Karpas-422 (cell line): ENCODE data around the gene SLC36A4. TPM values are rescaled to one million over a fixed set of nuclear protein-coding genes. Genes with fewer than 3 reads are reported as not detected.
A peak's percentile ranks its signal among the peaks of the same experiment; 100 is the strongest.

Experiments
- DNase-seq: peaks from one replicate; pipeline ENCODE4 v3.0.0-alpha.2; 2015
- H2AFZ ChIP-seq: fragments of 200-600 bp; sonication (generic); 2 replicates; pipeline ENCODE4 v1.6.1; 2014; ENCODE audit warnings: antibody characterized with exemption, low read length, mixed read lengths
- H3K27ac ChIP-seq: fragments of 200-600 bp; sonication (generic); 2 replicates; pipeline ENCODE4 v1.5.1; 2014; ENCODE audit warnings: mild to moderate bottlenecking, low read length, moderate library complexity
- H3K27me3 ChIP-seq: fragments of 200-600 bp; sonication (generic); 2 replicates; pipeline ENCODE4 v1.6.1; 2014; ENCODE audit warnings: low read length, mixed read lengths
- H3K36me3 ChIP-seq: fragments of 200-600 bp; sonication (generic); 2 replicates; pipeline ENCODE4 v1.6.1; 2014; ENCODE audit warnings: low read length, mixed read lengths; ENCODE audit not compliant: insufficient read depth
- H3K4me1 ChIP-seq: fragments of 200-600 bp; sonication (generic); 2 replicates; pipeline ENCODE4 v1.6.1; 2014; ENCODE audit warnings: mild to moderate bottlenecking, low read length, mixed read lengths
- H3K4me2 ChIP-seq: fragments of 200-600 bp; sonication (generic); 2 replicates; pipeline ENCODE4 v1.6.1; 2014; ENCODE audit warnings: low read length, low read depth, mild to moderate bottlenecking; ENCODE audit not compliant: poor library complexity, severe bottlenecking
- H3K4me3 ChIP-seq: fragments of 200-600 bp; sonication (generic); 2 replicates; pipeline ENCODE4 v1.5.1; 2014; ENCODE audit warnings: mild to moderate bottlenecking, antibody characterized with exemption, low read length, mixed read lengths
- H3K79me2 ChIP-seq: fragments of 200-600 bp; sonication (generic); 2 replicates; pipeline ENCODE4 v1.6.1; 2014; ENCODE audit warnings: mild to moderate bottlenecking, low read length, mixed read lengths
- H3K9ac ChIP-seq: fragments of 200-600 bp; sonication (generic); 2 replicates; pipeline ENCODE4 v1.6.0; 2014; ENCODE audit warnings: low read length
- H3K9me2 ChIP-seq: fragments of 200-600 bp; sonication (generic), shearing (Covaris generic); replicated peaks from 2 replicates; pipeline ENCODE4 v1.6.0; 2014; ENCODE audit warnings: mild to moderate bottlenecking, low read length, moderate library complexity; ENCODE audit not compliant: insufficient read depth
- H3K9me3 ChIP-seq: fragments of 300-700, 200-600 bp; sonication (generic); 2 replicates; pipeline ENCODE4 v1.6.1; 2014; ENCODE audit warnings: low read length, mixed read lengths
- H4K20me1 ChIP-seq: fragments of 200-600 bp; sonication (generic); 2 replicates; pipeline ENCODE4 v1.6.1; 2014; ENCODE audit warnings: mild to moderate bottlenecking, antibody characterized with exemption, low read length, low read depth; ENCODE audit not compliant: insufficient read depth
- total RNA-seq: library from RNA; depleted of rRNA; stranded (reverse); fragments of >200 nt; shearing (Covaris generic); gene quantifications from 2 replicates; pipeline ENCODE4 v1.2.3, GENCODE V29; 2014; ENCODE audit warnings: low replicate concordance

Gene SLC36A4
- total RNA-seq, 1 experiment from 2014 or later: 109 TPM

GRCh38 chr11:93208663-93209270 lies 11.0 kb upstream of the SLC36A4 start:
- DNase-seq: no peak
- H3K9ac ChIP-seq: no peak overlapping the region
- H2AFZ ChIP-seq: no peak overlapping the region

GRCh38 chr11:93199616-93200015 lies 1.8 kb upstream of the SLC36A4 start:
- H3K9ac ChIP-seq: no peak overlapping the region
- H3K4me2 ChIP-seq: no peak overlapping the region
- no peaks in the 10 kb centered on the region for H4K20me1 ChIP-seq

More at GRCh38 chr11:93208663-93209270, 11.0 kb upstream of the SLC36A4 start:
- Histone ChIP-seq H3K27ac (no peak overlapping the region), H3K36me3 (no peaks in the 10 kb centered on the region), H3K4me3 (no peak overlapping the region), H3K27me3 (peaks cover 4% of the 10 kb centered on the region; the same call in 1 of the 2 replicates), H3K9me3 (peaks cover 4% of the 10 kb centered on the region), H4K20me1 (no peaks in the 10 kb centered on the region), H3K4me1 (no peaks in the 10 kb centered on the region), H3K4me2 (no peak overlapping the region), H3K9me2 (no peaks in the 10 kb centered on the region), H3K79me2 (no peaks in the 10 kb centered on the region)

GRCh38 chr11:93198215-93198845 lies 539 bp upstream of the SLC36A4 start:
- peaks cover 43% of the 10 kb centered on the region for H3K79me2 ChIP-seq
- peak overlapping the region; percentile 80 for H3K4me3 ChIP-seq
- peak overlapping the region; percentile 73 for H2AFZ ChIP-seq

More at GRCh38 chr11:93199616-93200015, 1.8 kb upstream of the SLC36A4 start:
- Histone ChIP-seq H3K27me3 (peaks cover 4% of the 10 kb centered on the region; the same call in 1 of the 2 replicates), H3K79me2 (peaks cover 30% of the 10 kb centered on the region), H3K9me2 (no peaks in the 10 kb centered on the region), H3K4me1 (peaks cover 31% of the 10 kb centered on the region), H3K9me3 (no peaks in the 10 kb centered on the region), H2AFZ (0 out of 2 replicates have a peak overlapping the region, but pooled peaks have one; percentile 0), H3K27ac (no peak overlapping the region), H3K4me3 (no peak overlapping the region), H3K36me3 (peaks cover 12% of the 10 kb centered on the region)
- no peak for DNase-seq

GRCh38 chr11:93196816-93197379 lies 893 bp downstream of the SLC36A4 start:
- peaks cover 2% of the 10 kb centered on the region; the same call in 1 of the 2 replicates for H3K27me3 ChIP-seq
- H3K9ac ChIP-seq: peak overlapping the region; percentile 93
- H3K4me3 ChIP-seq: peak overlapping the region; percentile 80
- no peaks in the 10 kb centered on the region for H3K9me2 ChIP-seq
- no peaks in the 10 kb centered on the region for H4K20me1 ChIP-seq
- peak overlapping the region; percentile 73; the same call in 1 of the 2 replicates for H2AFZ ChIP-seq
- no peaks in the 10 kb centered on the region for H3K9me3 ChIP-seq
- peaks cover 57% of the 10 kb centered on the region for H3K79me2 ChIP-seq
- peaks cover 29% of the 10 kb centered on the region for H3K36me3 ChIP-seq
- H3K27ac ChIP-seq: peak overlapping the region; percentile 84
- H3K4me2 ChIP-seq: peak overlapping the region; percentile 84
- H3K4me1 ChIP-seq: peaks cover 36% of the 10 kb centered on the region
- no peak for DNase-seq

More at GRCh38 chr11:93198215-93198845, 539 bp upstream of the SLC36A4 start:
- Histone ChIP-seq H3K4me1 (peaks cover 36% of the 10 kb centered on the region), H3K9me2 (no peaks in the 10 kb centered on the region), H3K27ac (peak overlapping the region; percentile 84), H3K36me3 (peaks cover 20% of the 10 kb centered on the region), H3K4me2 (peak overlapping the region; percentile 84), H4K20me1 (no peaks in the 10 kb centered on the region), H3K9ac (peak overlapping the region; percentile 93), H3K9me3 (no peaks in the 10 kb centered on the region), H3K27me3 (peaks cover 4% of the 10 kb centered on the region; the same call in 1 of the 2 replicates)
- DNase-seq: no peak

GRCh38 chr11:93194673-93195291 lies 3.0 kb downstream of the SLC36A4 start:
- Histone ChIP-seq H3K9me2 (no peaks in the 10 kb centered on the region), H3K27me3 (no peaks in the 10 kb centered on the region), H3K4me2 (peak overlapping the region; percentile 84), H3K36me3 (peaks cover 46% of the 10 kb centered on the region), H3K9ac (0 out of 2 replicates have a peak overlapping the region, but pooled peaks have one; percentile 2), H3K4me3 (peak overlapping the region; percentile 5), H2AFZ (no peak overlapping the region), H3K27ac (no peak overlapping the region; the same call in 1 of the 2 replicates), H4K20me1 (no peaks in the 10 kb centered on the region), H3K79me2 (peaks cover 79% of the 10 kb centered on the region), H3K9me3 (peaks cover 8% of the 10 kb centered on the region; the same call in 1 of the 2 replicates), H3K4me1 (peaks cover 36% of the 10 kb centered on the region)
- DNase-seq: peak; percentile 53

GRCh38 chr11:93193731-93194130 lies 4.1 kb downstream of the SLC36A4 start:
- no peak overlapping the region for H3K9ac ChIP-seq
- no peaks in the 10 kb centered on the region for H3K9me2 ChIP-seq
- H3K27me3 ChIP-seq: no peaks in the 10 kb centered on the region
- H3K4me3 ChIP-seq: no peak overlapping the region
- H2AFZ ChIP-seq: no peak overlapping the region
- no peak overlapping the region for H3K4me2 ChIP-seq
- DNase-seq: no peak
- H3K36me3 ChIP-seq: peaks cover 51% of the 10 kb centered on the region
- H3K79me2 ChIP-seq: peaks cover 89% of the 10 kb centered on the region
- H3K27ac ChIP-seq: no peak overlapping the region
- peaks cover 8% of the 10 kb centered on the region; the same call in 1 of the 2 replicates for H3K9me3 ChIP-seq
- H4K20me1 ChIP-seq: no peaks in the 10 kb centered on the region
- peaks cover 34% of the 10 kb centered on the region for H3K4me1 ChIP-seq

- Histone ChIP-seq H3K9ac (no peak overlapping the region), H3K4me1 (peaks cover 26% of the 10 kb centered on the region), H2AFZ (no peak overlapping the region), H3K27me3 (no peaks in the 10 kb centered on the region), H3K36me3 (peaks cover 61% of the 10 kb centered on the region), H3K9me3 (peaks cover 17% of the 10 kb centered on the region), H3K4me3 (no peak overlapping the region), H3K27ac (no peak overlapping the region), H3K9me2 (no peaks in the 10 kb centered on the region), H4K20me1 (no peaks in the 10 kb centered on the region), H3K79me2 (peaks cover 100% of the 10 kb centered on the region), H3K4me2 (no peak overlapping the region)
- no peak for DNase-seq
Observed at GRCh38 chr11:93192163-93192562, 5.6 kb downstream of the SLC36A4 start.

- no peaks in the 10 kb centered on the region for H4K20me1 ChIP-seq
- peaks cover 74% of the 10 kb centered on the region for H3K36me3 ChIP-seq
- H2AFZ ChIP-seq: no peak overlapping the region
- no peak overlapping the region for H3K4me3 ChIP-seq
- peaks cover 17% of the 10 kb centered on the region for H3K9me3 ChIP-seq
- no peak overlapping the region for H3K27ac ChIP-seq
- H3K9me2 ChIP-seq: no peaks in the 10 kb centered on the region
- H3K4me2 ChIP-seq: no peak overlapping the region
- no peak for DNase-seq
- peaks cover 100% of the 10 kb centered on the region for H3K79me2 ChIP-seq
- H3K4me1 ChIP-seq: peaks cover 3% of the 10 kb centered on the region
- H3K27me3 ChIP-seq: no peaks in the 10 kb centered on the region
- H3K9ac ChIP-seq: no peak overlapping the region
Observed at GRCh38 chr11:93189462-93189861, 8.3 kb downstream of the SLC36A4 start.
